ENCODE measurements around the gene SLC35F5. TPM values are rescaled to one million over a fixed set of nuclear protein-coding genes. Genes with fewer than 3 reads are reported as not detected.
"Not testable (repeated sequence)": the region's sequence is repeated elsewhere in the genome, so short reads cannot be mapped to it uniquely, and the experiment has no call there.

The SLC35F5 gene
- total RNA-seq, 5 donors from 2014 or later (not counting 1 experiment from before 2014, with no cell fraction given) = 19.5 to 37.0 (median 23.3) TPM

- DNase-seq (no peak), ATAC-seq (replicated peaks in 1 of 4) (no peak)
- no peaks in the 10 kb centered on the region for H3K9me3 ChIP-seq
- no peaks in the 10 kb centered on the region for H3K9me3 Mint-ChIP-seq
- H3K27ac ChIP-seq (ENCODE audit: low read length) = no peak overlapping the region
- H3K36me3 ChIP-seq (ENCODE audit: control insufficient read depth in 2 of 2, extremely low read depth in 1 of 2, insufficient read depth in 1 of 2, low read length in 1 of 2) = no peaks in the 10 kb centered on the region
- no peaks in the 10 kb centered on the region for H3K36me3 Mint-ChIP-seq
- H3K4me1 ChIP-seq (ENCODE audit: control insufficient read depth in 1 of 2, extremely low read depth in 1 of 2, insufficient read depth in 2 of 2, low read length in 2 of 2) = peaks cover 0 to 4% of the 10 kb centered on the region in 2 experiments
- H3K4me1 Mint-ChIP-seq = peaks cover 0 to 5% (median 0%) of the 10 kb centered on the region in 3 donors
- WGBS (ENCODE audit: insufficient coverage) = 90% methylated on average over 2 of the region's 4 CpGs
- H3K27me3 Mint-ChIP-seq = peaks cover 0 to 3% of the 10 kb centered on the region in 2 donors
- POLR2A ChIA-PET = no interaction called here
- no peak overlapping the region for H3K4me3 Mint-ChIP-seq
- H3K27me3 ChIP-seq (replicated peaks in 1 of 2; ENCODE audit: control insufficient read depth in 2 of 2, extremely low read depth in 1 of 2, insufficient read depth in 2 of 2, low read length in 1 of 2) = no peaks in the 10 kb centered on the region
- no peak overlapping the region for H3K4me3 ChIP-seq (ENCODE audit: control insufficient read depth in 1 of 2, extremely low read depth in 1 of 2, low read length in 1 of 2)
- CTCF ChIA-PET = no interaction called here
- no peak overlapping the region for H3K27ac Mint-ChIP-seq
Measured at GRCh38 chr2:113676623-113677266, 79.7 kb downstream of the SLC35F5 start.

- H3K27me3 Mint-ChIP-seq = peaks cover 0 to 3% of the 10 kb centered on the region in 2 donors
Measured at GRCh38 chr2:113675875-113676274, 80.6 kb downstream of the SLC35F5 start.

GRCh38 chr2:113672326-113672932 lies 84.0 kb downstream of the SLC35F5 start:
- Histone ChIP-seq H3K4me3 (ENCODE audit: control insufficient read depth in 1 of 2, extremely low read depth in 1 of 2, low read length in 1 of 2) (no peak overlapping the region), H3K9me3 (no peaks in the 10 kb centered on the region), H3K27ac (ENCODE audit: low read length) (no peak overlapping the region), H3K36me3 (ENCODE audit: control insufficient read depth in 2 of 2, extremely low read depth in 1 of 2, insufficient read depth in 1 of 2, low read length in 1 of 2) (no peaks in the 10 kb centered on the region), H3K27me3 (replicated peaks in 1 of 2; ENCODE audit: control insufficient read depth in 2 of 2, extremely low read depth in 1 of 2, insufficient read depth in 2 of 2, low read length in 1 of 2) (no peaks in the 10 kb centered on the region), H3K4me1 (ENCODE audit: control insufficient read depth in 1 of 2, extremely low read depth in 1 of 2, insufficient read depth in 2 of 2, low read length in 2 of 2) (no peaks in the 10 kb centered on the region)
- 86% methylated on average over 3 of the region's 7 CpGs for WGBS (ENCODE audit: insufficient coverage)
- CTCF ChIA-PET = interaction anchor here in 1 of 2 donors (0.8 kb wide), 1 partner anchor 73 kb away, joined by 3 read pairs; no protein-coding TSS in a partner anchor
- no peak overlapping the region for H3K4me3 Mint-ChIP-seq
- DNase-seq (no peak), ATAC-seq (replicated peaks in 1 of 4) (no peak)
- no peaks in the 10 kb centered on the region for H3K4me1 Mint-ChIP-seq
- H3K27me3 Mint-ChIP-seq = peaks cover 0 to 3% of the 10 kb centered on the region in 2 donors
- H3K27ac Mint-ChIP-seq = no peak overlapping the region
- no peaks in the 10 kb centered on the region for H3K36me3 Mint-ChIP-seq
- no peaks in the 10 kb centered on the region for H3K9me3 Mint-ChIP-seq
- POLR2A ChIA-PET = no interaction called here

More at GRCh38 chr2:113675875-113676274, 80.6 kb downstream of the SLC35F5 start:
- Histone ChIP-seq H3K4me3 (ENCODE audit: control insufficient read depth in 1 of 2, extremely low read depth in 1 of 2, low read length in 1 of 2) (no peak overlapping the region), H3K36me3 (ENCODE audit: control insufficient read depth in 2 of 2, extremely low read depth in 1 of 2, insufficient read depth in 1 of 2, low read length in 1 of 2) (no peaks in the 10 kb centered on the region), H3K27ac (ENCODE audit: low read length) (no peak overlapping the region), H3K27me3 (replicated peaks in 1 of 2; ENCODE audit: control insufficient read depth in 2 of 2, extremely low read depth in 1 of 2, insufficient read depth in 2 of 2, low read length in 1 of 2) (no peaks in the 10 kb centered on the region), H3K9me3 (no peaks in the 10 kb centered on the region), H3K4me1 (ENCODE audit: control insufficient read depth in 1 of 2, extremely low read depth in 1 of 2, insufficient read depth in 2 of 2, low read length in 2 of 2) (peaks cover 0 to 4% of the 10 kb centered on the region in 2 experiments)
- CTCF ChIA-PET = no interaction called here
- Mint-ChIP-seq H3K9me3 (no peaks in the 10 kb centered on the region), H3K4me3 (no peak overlapping the region), H3K27ac (no peak overlapping the region), H3K4me1 (peaks cover 0 to 5% (median 0%) of the 10 kb centered on the region in 3 donors), H3K36me3 (no peaks in the 10 kb centered on the region)
- POLR2A ChIA-PET = no interaction called here
- no peak for DNase-seq
- 84% methylated on average over 5 of the region's 9 CpGs for WGBS (ENCODE audit: insufficient coverage)
- ATAC-seq (replicated peaks in 1 of 4) = no peak

GRCh38 chr2:113669013-113669412 lies 87.4 kb downstream of the SLC35F5 start:
- H3K27me3 ChIP-seq (replicated peaks in 1 of 2; ENCODE audit: control insufficient read depth in 2 of 2, extremely low read depth in 1 of 2, insufficient read depth in 2 of 2, low read length in 1 of 2); H3K27me3 Mint-ChIP-seq; H3K36me3 ChIP-seq (ENCODE audit: control insufficient read depth in 2 of 2, extremely low read depth in 1 of 2, insufficient read depth in 1 of 2, low read length in 1 of 2); H3K4me1 Mint-ChIP-seq; POLR2A ChIA-PET; H3K36me3 Mint-ChIP-seq; H3K4me1 ChIP-seq (ENCODE audit: control insufficient read depth in 1 of 2, extremely low read depth in 1 of 2, insufficient read depth in 2 of 2, low read length in 2 of 2); H3K4me3 Mint-ChIP-seq; CTCF ChIA-PET; ATAC-seq (replicated peaks in 1 of 4); H3K9me3 ChIP-seq; H3K4me3 ChIP-seq (ENCODE audit: control insufficient read depth in 1 of 2, extremely low read depth in 1 of 2, low read length in 1 of 2); H3K9me3 Mint-ChIP-seq; H3K27ac Mint-ChIP-seq; DNase-seq; H3K27ac ChIP-seq (ENCODE audit: low read length): not testable (repeated sequence)
- WGBS (ENCODE audit: insufficient coverage) = 97% methylated on average over 11 of the region's 21 CpGs

DNA sequence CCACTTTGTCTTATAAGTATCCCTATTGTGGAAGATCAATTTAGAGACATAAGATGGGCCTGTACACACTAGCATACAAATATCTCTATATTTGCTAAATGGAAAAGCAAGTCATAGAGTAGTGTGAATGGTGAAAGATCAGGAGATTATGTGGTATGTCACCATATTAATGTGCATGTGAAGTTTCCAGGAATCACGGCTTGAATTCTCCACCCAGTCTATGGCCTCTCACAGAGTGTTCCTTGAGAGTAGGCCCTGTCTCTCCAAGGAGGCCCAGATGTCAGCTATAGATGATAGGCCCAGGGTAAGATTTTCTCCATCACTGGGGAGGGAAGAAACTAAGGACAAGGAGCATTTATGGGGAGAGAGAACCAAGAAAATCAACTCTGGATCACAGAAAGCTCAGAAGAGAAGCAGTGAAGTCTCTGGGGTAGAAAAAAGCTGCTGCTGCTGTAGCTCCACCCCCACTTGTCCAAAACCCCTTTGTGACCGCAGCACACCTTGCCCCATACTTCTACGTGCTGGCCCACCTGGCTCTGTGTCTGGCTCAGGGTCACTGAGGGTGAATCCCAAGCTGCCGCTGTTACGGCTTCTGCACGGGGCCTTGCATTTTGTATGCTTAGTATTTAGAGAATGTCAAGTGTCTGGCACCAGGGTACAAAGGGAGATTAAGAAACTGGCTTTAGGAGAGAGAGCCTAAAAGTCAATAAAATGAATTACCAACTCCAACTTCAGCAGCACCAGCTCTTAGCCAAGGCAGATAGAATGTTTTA lies 91.5 kb downstream of the SLC35F5 start:
- H3K27me3 Mint-ChIP-seq; POLR2A ChIA-PET; ATAC-seq (replicated peaks in 1 of 4); H3K27ac ChIP-seq (ENCODE audit: low read length); H3K4me3 Mint-ChIP-seq; DNase-seq; H3K27ac Mint-ChIP-seq; H3K4me1 ChIP-seq (ENCODE audit: control insufficient read depth in 1 of 2, extremely low read depth in 1 of 2, insufficient read depth in 2 of 2, low read length in 2 of 2); H3K4me3 ChIP-seq (ENCODE audit: control insufficient read depth in 1 of 2, extremely low read depth in 1 of 2, low read length in 1 of 2); H3K36me3 ChIP-seq (ENCODE audit: control insufficient read depth in 2 of 2, extremely low read depth in 1 of 2, insufficient read depth in 1 of 2, low read length in 1 of 2); H3K9me3 Mint-ChIP-seq; H3K4me1 Mint-ChIP-seq; H3K27me3 ChIP-seq (replicated peaks in 1 of 2; ENCODE audit: control insufficient read depth in 2 of 2, extremely low read depth in 1 of 2, insufficient read depth in 2 of 2, low read length in 1 of 2); H3K36me3 Mint-ChIP-seq; H3K9me3 ChIP-seq; CTCF ChIA-PET: not testable (repeated sequence)
- no CpG with 5 or more reads among the region's 6 CpGs for WGBS (ENCODE audit: insufficient coverage)

GRCh38 chr2:113663285-113664060 lies 93.0 kb downstream of the SLC35F5 start:
- H3K4me1 Mint-ChIP-seq; H3K27ac Mint-ChIP-seq; DNase-seq; H3K4me3 ChIP-seq (ENCODE audit: control insufficient read depth in 1 of 2, extremely low read depth in 1 of 2, low read length in 1 of 2); H3K9me3 Mint-ChIP-seq; H3K36me3 Mint-ChIP-seq; H3K27me3 ChIP-seq (replicated peaks in 1 of 2; ENCODE audit: control insufficient read depth in 2 of 2, extremely low read depth in 1 of 2, insufficient read depth in 2 of 2, low read length in 1 of 2); H3K4me3 Mint-ChIP-seq; ATAC-seq (replicated peaks in 1 of 4); H3K9me3 ChIP-seq; H3K4me1 ChIP-seq (ENCODE audit: control insufficient read depth in 1 of 2, extremely low read depth in 1 of 2, insufficient read depth in 2 of 2, low read length in 2 of 2); H3K36me3 ChIP-seq (ENCODE audit: control insufficient read depth in 2 of 2, extremely low read depth in 1 of 2, insufficient read depth in 1 of 2, low read length in 1 of 2); H3K27me3 Mint-ChIP-seq; POLR2A ChIA-PET; H3K27ac ChIP-seq (ENCODE audit: low read length); CTCF ChIA-PET: not testable (repeated sequence)
- WGBS (ENCODE audit: insufficient coverage) = 100% methylated on average over 1 of the region's 10 CpGs

Measured in T-cell (primary cell).